Osteoblast (primary cell): ENCODE measurements around the gene MTA3. TPM values are rescaled to one million over a fixed set of nuclear protein-coding genes. Genes with fewer than 3 reads are reported as not detected.

Experiments
- DNase-seq: peaks from one replicate; pipeline ENCODE4 v3.0.0; 2011; ENCODE audit warnings: low spot score, mixed read lengths; ENCODE audit not compliant: insufficient read length; ENCODE audit errors: missing footprints
- H2AFZ ChIP-seq: 2 replicates; pipeline ENCODE4 v1.6.0; 2011; ENCODE audit warnings: mild to moderate bottlenecking, low read length
- H3K27ac ChIP-seq: 2 replicates; pipeline ENCODE4 v1.5.1; 2011; ENCODE audit warnings: mild to moderate bottlenecking, low read depth, low read length, moderate library complexity
- H3K27me3 ChIP-seq: 2 replicates; pipeline ENCODE4 v1.6.0; 2012; ENCODE audit warnings: mild to moderate bottlenecking, control low read depth, inconsistent platforms, low read length, moderate library complexity; ENCODE audit not compliant: insufficient read depth
- H3K36me3 ChIP-seq: 2 replicates; pipeline ENCODE4 v1.5.1; 2011; ENCODE audit warnings: mild to moderate bottlenecking, low read length, control low read depth, moderate library complexity; ENCODE audit not compliant: insufficient read depth
- H3K4me1 ChIP-seq: 2 replicates; pipeline ENCODE4 v1.5.1; 2011; ENCODE audit warnings: mild to moderate bottlenecking, low read length, control low read depth, moderate library complexity; ENCODE audit not compliant: insufficient read depth
- H3K4me2 ChIP-seq: 2 replicates; pipeline ENCODE4 v1.6.0; 2011; ENCODE audit warnings: mild to moderate bottlenecking, low read length; ENCODE audit not compliant: insufficient read depth
- H3K4me3 ChIP-seq: fragments of 200-600 bp; sonication (generic); 3 replicates; pipeline ENCODE4 v1.5.1; 2012; ENCODE audit warnings: mild to moderate bottlenecking, low read length, inconsistent platforms; ENCODE audit not compliant: insufficient read depth
- H3K79me2 ChIP-seq: 2 replicates; pipeline ENCODE4 v1.6.0; 2012; ENCODE audit warnings: mild to moderate bottlenecking, low read length, control low read depth, inconsistent platforms; ENCODE audit not compliant: insufficient read depth
- H3K9me3 ChIP-seq: 2 replicates; pipeline ENCODE4 v1.5.1; 2011; ENCODE audit warnings: low read depth, low read length, control low read depth
- H4K20me1 ChIP-seq: 2 replicates; pipeline ENCODE4 v1.6.0; 2012; ENCODE audit warnings: mild to moderate bottlenecking, low read length, control low read depth; ENCODE audit not compliant: insufficient read depth
- total RNA-seq: library from RNA; depleted of rRNA; stranded (reverse); fragments of >200 nt; gene quantifications from 2 replicates; pipeline ENCODE4 v1.2.3, GENCODE V29; 2012
- TF ChIP-seq, protein P1 (sequence below): IDR thresholded peaks from 2 replicates; pipeline ENCODE4 v1.5.1; 2011; ENCODE audit warnings: mild to moderate bottlenecking, low read depth, low read length, moderate library complexity; ENCODE audit errors: extremely low read depth

Gene MTA3
- total RNA-seq, 1 donor = 29.3 TPM

GRCh38 chr2:42756966-42757513, 188.6 kb downstream of the MTA3 start:
- Histone ChIP-seq H3K27ac (no peak overlapping the region), H2AFZ (no peak overlapping the region), H3K36me3 (no peaks in the 10 kb centered on the region), H3K4me3 (no peak overlapping the region), H3K27me3 (no peaks in the 10 kb centered on the region), H3K4me2 (no peak overlapping the region), H4K20me1 (no peaks in the 10 kb centered on the region), H3K4me1 (peaks cover 12% of the 10 kb centered on the region), H3K79me2 (no peaks in the 10 kb centered on the region), H3K9me3 (no peaks in the 10 kb centered on the region)
- TF ChIP-seq, protein P1, sequence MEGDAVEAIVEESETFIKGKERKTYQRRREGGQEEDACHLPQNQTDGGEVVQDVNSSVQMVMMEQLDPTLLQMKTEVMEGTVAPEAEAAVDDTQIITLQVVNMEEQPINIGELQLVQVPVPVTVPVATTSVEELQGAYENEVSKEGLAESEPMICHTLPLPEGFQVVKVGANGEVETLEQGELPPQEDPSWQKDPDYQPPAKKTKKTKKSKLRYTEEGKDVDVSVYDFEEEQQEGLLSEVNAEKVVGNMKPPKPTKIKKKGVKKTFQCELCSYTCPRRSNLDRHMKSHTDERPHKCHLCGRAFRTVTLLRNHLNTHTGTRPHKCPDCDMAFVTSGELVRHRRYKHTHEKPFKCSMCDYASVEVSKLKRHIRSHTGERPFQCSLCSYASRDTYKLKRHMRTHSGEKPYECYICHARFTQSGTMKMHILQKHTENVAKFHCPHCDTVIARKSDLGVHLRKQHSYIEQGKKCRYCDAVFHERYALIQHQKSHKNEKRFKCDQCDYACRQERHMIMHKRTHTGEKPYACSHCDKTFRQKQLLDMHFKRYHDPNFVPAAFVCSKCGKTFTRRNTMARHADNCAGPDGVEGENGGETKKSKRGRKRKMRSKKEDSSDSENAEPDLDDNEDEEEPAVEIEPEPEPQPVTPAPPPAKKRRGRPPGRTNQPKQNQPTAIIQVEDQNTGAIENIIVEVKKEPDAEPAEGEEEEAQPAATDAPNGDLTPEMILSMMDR = no peak
- DNase-seq = peak; percentile 58

GRCh38 chr2:42757981-42758740, 189.7 kb downstream of the MTA3 start:
- Histone ChIP-seq H3K9me3 (no peaks in the 10 kb centered on the region), H3K27ac (no peak overlapping the region), H2AFZ (no peak overlapping the region), H3K79me2 (no peaks in the 10 kb centered on the region), H3K36me3 (no peaks in the 10 kb centered on the region), H3K4me2 (no peak overlapping the region), H4K20me1 (no peaks in the 10 kb centered on the region), H3K4me1 (peaks cover 12% of the 10 kb centered on the region), H3K27me3 (no peaks in the 10 kb centered on the region), H3K4me3 (no peak overlapping the region)
- TF ChIP-seq, protein P1 = no peak
- DNase-seq = peak; percentile 29

GRCh38 chr2:42758751-42759150, 190.3 kb downstream of the MTA3 start:
- no peak for DNase-seq
- Histone ChIP-seq H3K4me3 (no peak overlapping the region), H4K20me1 (no peaks in the 10 kb centered on the region), H3K4me2 (no peak overlapping the region), H3K4me1 (peaks cover 12% of the 10 kb centered on the region), H3K27me3 (no peaks in the 10 kb centered on the region), H3K79me2 (no peaks in the 10 kb centered on the region), H3K36me3 (no peaks in the 10 kb centered on the region), H2AFZ (no peak overlapping the region), H3K9me3 (no peaks in the 10 kb centered on the region), H3K27ac (no peak overlapping the region)
- TF ChIP-seq, protein P1 = no peak

DNA sequence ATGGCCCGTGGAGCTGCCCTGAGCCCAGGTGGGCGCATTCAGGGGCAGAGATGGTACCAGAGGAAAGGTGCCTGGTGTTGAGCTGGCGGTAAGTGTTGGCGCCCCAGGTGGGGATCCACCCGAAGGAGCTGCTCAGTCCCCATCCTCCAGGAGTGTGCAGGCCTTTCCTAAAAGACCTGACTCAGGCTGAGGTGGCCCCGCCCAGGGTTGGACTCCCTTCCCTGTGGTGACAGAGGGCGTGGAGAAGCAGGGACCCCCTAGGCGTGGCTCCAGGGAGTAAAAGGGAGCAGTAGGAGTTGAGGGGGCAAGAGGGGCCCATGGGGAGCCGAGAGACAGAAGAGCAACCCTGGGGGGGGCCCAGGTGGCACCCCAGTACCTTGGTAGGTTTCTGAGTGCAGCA, 193.1 kb downstream of the MTA3 start:
- DNase-seq = peak; percentile 11
- H3K79me2 ChIP-seq = no peaks in the 10 kb centered on the region
- no peaks in the 10 kb centered on the region for H3K9me3 ChIP-seq

More for the DNA sequence above, 193.1 kb downstream of the MTA3 start:
- Histone ChIP-seq H4K20me1 (no peaks in the 10 kb centered on the region), H3K27me3 (no peaks in the 10 kb centered on the region), H3K27ac (no peak overlapping the region), H3K36me3 (no peaks in the 10 kb centered on the region), H2AFZ (no peak overlapping the region), H3K4me3 (no peak overlapping the region), H3K4me1 (no peaks in the 10 kb centered on the region), H3K4me2 (no peak overlapping the region)
- TF ChIP-seq, protein P1 = no peak
